KMS-11 (cell line): Measurements from ENCODE around the gene MEGF10.
"Not testable (repeated sequence)": the region's sequence is repeated elsewhere in the genome, so short reads cannot be mapped to it uniquely, and the experiment has no call there.

ENCODE experiments used
- H2AFZ ChIP-seq: fragments of 200-600 bp; sonication (generic); 2 replicates; pipeline ENCODE4 v1.6.1; 2016; ENCODE audit warnings: antibody characterized with exemption, mixed run types, low read depth
- H3K27ac ChIP-seq: fragments of 200-600 bp; sonication (generic); 2 replicates; pipeline ENCODE4 v1.6.1; 2016; ENCODE audit warnings: mild to moderate bottlenecking, mixed run types
- H3K27me3 ChIP-seq: fragments of 200-600 bp; sonication (generic); 2 replicates; pipeline ENCODE4 v1.6.1; 2017; ENCODE audit warnings: mild to moderate bottlenecking, low read depth, mixed run types, moderate library complexity; ENCODE audit not compliant: insufficient read depth
- H3K36me3 ChIP-seq: fragments of 200-600 bp; sonication (generic); 2 replicates; pipeline ENCODE4 v1.6.1; 2017; ENCODE audit warnings: mild to moderate bottlenecking, mixed run types; ENCODE audit not compliant: insufficient read depth
- H3K4me1 ChIP-seq: fragments of 200-600 bp; sonication (generic); 2 replicates; pipeline ENCODE4 v1.6.1; 2016; ENCODE audit warnings: mild to moderate bottlenecking, low read depth, mixed run types; ENCODE audit not compliant: poor library complexity, severe bottlenecking
- H3K4me2 ChIP-seq: fragments of 200-600 bp; sonication (generic); 2 replicates; pipeline ENCODE4 v1.7.0; 2016; ENCODE audit warnings: mild to moderate bottlenecking, mixed run types
- H3K4me3 ChIP-seq: fragments of 200-600 bp; sonication (generic); IDR thresholded peaks from 2 replicates; pipeline ENCODE4 v1.6.1; 2017; ENCODE audit warnings: low read depth, low read length, mixed read lengths; ENCODE audit not compliant: insufficient read depth
- H3K79me2 ChIP-seq: fragments of 200-600 bp; sonication (generic); 2 replicates; pipeline ENCODE4 v1.6.1; 2016; ENCODE audit warnings: low read depth, mixed run types; ENCODE audit not compliant: insufficient read depth
- H3K9ac ChIP-seq: fragments of 200-600 bp; sonication (generic); 2 replicates; pipeline ENCODE4 v1.6.1; 2016; ENCODE audit warnings: mild to moderate bottlenecking, mixed run types
- H4K20me1 ChIP-seq: fragments of 200-600 bp; sonication (generic); 2 replicates; pipeline ENCODE4 v1.6.1; 2016; ENCODE audit warnings: mild to moderate bottlenecking, mixed run types; ENCODE audit not compliant: insufficient read depth
- TF ChIP-seq, protein P1 (sequence below): fragments of 200-600 bp; sonication (generic); conservative IDR thresholded peaks from 2 replicates; pipeline ENCODE4 v1.6.1; 2017; ENCODE audit warnings: low read depth, mild to moderate bottlenecking, antibody characterized with exemption, low read length, moderate library complexity, mixed read lengths

The MEGF10 gene

DNA sequence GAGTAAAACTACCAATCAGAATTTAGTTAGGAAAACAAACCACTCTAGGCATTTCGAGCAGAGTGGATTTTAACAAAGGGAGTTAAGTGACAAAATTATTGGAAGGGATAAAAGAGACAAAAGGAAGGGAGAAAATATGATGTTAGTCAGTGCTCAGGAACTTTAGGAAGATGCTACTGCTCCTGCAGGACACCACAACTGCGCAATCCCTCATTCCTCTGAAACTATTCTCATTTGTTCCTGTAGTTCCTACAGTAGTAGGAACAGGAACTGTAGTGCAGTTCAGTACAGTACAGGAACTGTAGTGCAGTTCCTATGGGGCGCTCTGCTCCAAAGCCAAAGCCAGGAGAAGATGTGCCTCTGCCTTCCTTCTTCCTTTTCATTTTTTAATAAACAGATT is 29.9 kb upstream of the MEGF10 start:
- Histone ChIP-seq H3K4me2 (no peak overlapping the region), H3K27me3 (no peaks in the 10 kb centered on the region), H2AFZ (no peak overlapping the region), H3K79me2 (no peaks in the 10 kb centered on the region), H3K4me3 (no peak overlapping the region), H3K9ac (no peak overlapping the region), H3K4me1 (no peaks in the 10 kb centered on the region), H4K20me1 (no peaks in the 10 kb centered on the region), H3K27ac (no peak overlapping the region), H3K36me3 (no peaks in the 10 kb centered on the region)
- TF ChIP-seq, protein P1, sequence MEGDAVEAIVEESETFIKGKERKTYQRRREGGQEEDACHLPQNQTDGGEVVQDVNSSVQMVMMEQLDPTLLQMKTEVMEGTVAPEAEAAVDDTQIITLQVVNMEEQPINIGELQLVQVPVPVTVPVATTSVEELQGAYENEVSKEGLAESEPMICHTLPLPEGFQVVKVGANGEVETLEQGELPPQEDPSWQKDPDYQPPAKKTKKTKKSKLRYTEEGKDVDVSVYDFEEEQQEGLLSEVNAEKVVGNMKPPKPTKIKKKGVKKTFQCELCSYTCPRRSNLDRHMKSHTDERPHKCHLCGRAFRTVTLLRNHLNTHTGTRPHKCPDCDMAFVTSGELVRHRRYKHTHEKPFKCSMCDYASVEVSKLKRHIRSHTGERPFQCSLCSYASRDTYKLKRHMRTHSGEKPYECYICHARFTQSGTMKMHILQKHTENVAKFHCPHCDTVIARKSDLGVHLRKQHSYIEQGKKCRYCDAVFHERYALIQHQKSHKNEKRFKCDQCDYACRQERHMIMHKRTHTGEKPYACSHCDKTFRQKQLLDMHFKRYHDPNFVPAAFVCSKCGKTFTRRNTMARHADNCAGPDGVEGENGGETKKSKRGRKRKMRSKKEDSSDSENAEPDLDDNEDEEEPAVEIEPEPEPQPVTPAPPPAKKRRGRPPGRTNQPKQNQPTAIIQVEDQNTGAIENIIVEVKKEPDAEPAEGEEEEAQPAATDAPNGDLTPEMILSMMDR: no peak

DNA sequence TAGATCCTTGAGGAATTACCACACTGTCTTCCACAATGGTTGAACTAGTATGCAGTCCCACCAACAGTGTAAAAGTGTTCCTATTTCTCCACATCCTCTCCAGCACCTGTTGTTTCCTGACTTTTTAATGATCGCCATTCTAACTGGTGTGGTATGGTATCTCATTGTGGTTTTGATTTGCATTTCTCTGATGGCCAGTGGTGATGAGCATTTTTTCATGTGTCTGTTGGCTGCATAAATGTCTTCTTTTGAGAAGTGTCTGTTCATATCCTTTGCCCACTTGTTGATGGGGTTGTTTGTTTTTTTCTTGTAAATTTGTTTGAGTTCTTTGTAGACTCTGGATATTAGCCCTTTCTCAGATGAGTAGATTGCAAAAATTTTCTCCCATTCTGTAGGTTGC is 25.1 kb upstream of the MEGF10 start:
- not testable (repeated sequence) for H4K20me1 ChIP-seq, H3K27me3 ChIP-seq, H3K4me3 ChIP-seq, H3K4me2 ChIP-seq, H2AFZ ChIP-seq, H3K79me2 ChIP-seq, H3K27ac ChIP-seq, H3K4me1 ChIP-seq, H3K36me3 ChIP-seq, H3K9ac ChIP-seq

DNA sequence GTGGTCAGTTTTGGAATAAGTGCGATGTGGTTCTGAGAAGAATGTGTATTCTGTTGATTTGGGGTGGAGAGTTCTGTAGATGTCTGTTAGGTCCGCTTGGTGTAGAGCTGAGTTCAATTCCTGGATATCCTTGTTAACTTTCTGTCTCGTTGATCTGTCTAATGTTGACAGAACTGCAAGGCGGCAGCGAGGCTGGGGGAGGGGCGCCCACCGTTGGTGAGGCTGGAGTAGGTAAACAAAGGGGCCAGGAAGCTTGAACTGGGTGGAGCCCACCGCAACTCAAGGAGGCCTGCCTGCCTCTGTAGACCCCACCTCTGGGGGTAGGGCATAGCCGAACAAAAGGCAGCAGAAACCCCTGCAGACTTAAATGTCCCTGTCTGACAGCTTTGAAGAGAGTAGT is 22.3 kb upstream of the MEGF10 start:
- H3K79me2 ChIP-seq, H4K20me1 ChIP-seq, H3K4me3 ChIP-seq, H3K4me1 ChIP-seq, H3K9ac ChIP-seq, H3K27me3 ChIP-seq, H2AFZ ChIP-seq, H3K4me2 ChIP-seq, H3K27ac ChIP-seq, H3K36me3 ChIP-seq: not testable (repeated sequence)

DNA sequence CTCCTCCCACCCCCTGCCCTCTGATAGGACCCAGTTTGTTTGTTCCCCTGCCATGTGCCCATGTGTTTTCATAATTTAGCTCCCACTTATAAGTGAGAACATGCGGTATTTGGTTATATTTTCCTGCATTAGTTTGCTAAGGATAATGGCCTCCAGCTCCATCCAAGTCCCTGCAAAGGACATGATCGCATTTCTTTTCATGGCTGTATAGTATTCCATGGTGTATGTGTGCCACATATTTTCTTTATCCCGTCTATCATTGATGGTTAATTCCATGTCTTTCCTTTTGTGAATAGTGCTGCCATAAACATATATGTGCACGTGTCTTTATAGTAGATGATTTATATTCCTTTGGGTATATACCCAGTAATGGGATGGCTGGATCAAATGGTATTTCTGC is 19.9 kb upstream of the MEGF10 start:
- not testable (repeated sequence) for H3K9ac ChIP-seq, H3K79me2 ChIP-seq, H3K27ac ChIP-seq, H3K4me2 ChIP-seq, H3K36me3 ChIP-seq, H2AFZ ChIP-seq, H3K27me3 ChIP-seq, H4K20me1 ChIP-seq, H3K4me1 ChIP-seq, H3K4me3 ChIP-seq

DNA sequence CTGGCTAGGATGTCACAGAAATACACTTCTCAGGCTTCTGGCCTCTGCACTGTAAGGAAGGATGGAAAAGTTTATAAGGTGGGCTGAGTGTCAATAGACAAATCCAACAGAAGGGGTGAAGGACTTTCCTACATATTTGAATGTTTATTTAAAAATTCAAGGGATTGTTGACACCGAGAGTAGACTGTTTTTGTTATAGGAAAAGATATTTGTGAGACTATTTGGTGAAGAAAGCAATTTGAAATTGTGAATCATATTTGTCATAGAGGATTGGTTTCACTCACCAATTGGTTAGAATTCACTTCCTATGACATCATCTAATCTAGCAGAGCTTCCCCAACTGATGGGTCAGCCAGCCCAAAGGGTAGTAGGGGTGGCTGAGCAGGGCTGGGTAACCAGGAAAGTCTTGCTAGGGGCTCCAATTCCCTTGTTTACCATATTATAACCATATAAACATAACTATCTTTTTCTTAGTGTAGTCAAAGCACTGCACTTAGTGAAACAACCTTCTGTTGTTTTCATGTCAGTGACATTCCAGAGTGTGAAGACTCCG is 14.9 kb upstream of the MEGF10 start:
- no peaks in the 10 kb centered on the region for H3K4me1 ChIP-seq
- no peaks in the 10 kb centered on the region for H3K36me3 ChIP-seq
- no peak overlapping the region for H3K4me2 ChIP-seq
- TF ChIP-seq, protein P1: no peak
- H3K79me2 ChIP-seq: no peaks in the 10 kb centered on the region
- no peak overlapping the region for H2AFZ ChIP-seq
- H3K27ac ChIP-seq: no peak overlapping the region
- H4K20me1 ChIP-seq: no peaks in the 10 kb centered on the region
- H3K4me3 ChIP-seq: no peak overlapping the region
- H3K9ac ChIP-seq: no peak overlapping the region
- no peaks in the 10 kb centered on the region for H3K27me3 ChIP-seq

- no peak overlapping the region for H3K9ac ChIP-seq
- TF ChIP-seq, protein P1: no peak
- no peak overlapping the region for H3K4me2 ChIP-seq
- H3K4me1 ChIP-seq: no peaks in the 10 kb centered on the region
- no peaks in the 10 kb centered on the region for H3K79me2 ChIP-seq
- H4K20me1 ChIP-seq: no peaks in the 10 kb centered on the region
- no peak overlapping the region for H2AFZ ChIP-seq
- H3K27ac ChIP-seq: no peak overlapping the region
- H3K4me3 ChIP-seq: no peak overlapping the region
- no peaks in the 10 kb centered on the region for H3K36me3 ChIP-seq
- H3K27me3 ChIP-seq: no peaks in the 10 kb centered on the region
These were observed 9.9 kb upstream of the MEGF10 start for GRCh38 chr5:127280491-127281220.
